ENCODE results near the gene AKAP13. TPM values are rescaled to one million over a fixed set of nuclear protein-coding genes. Genes with fewer than 3 reads are reported as not detected.

AKAP13 gene
- total RNA-seq, 4 donors from 2014 or later = 57.3 to 178 (median 81.5) TPM

DNA sequence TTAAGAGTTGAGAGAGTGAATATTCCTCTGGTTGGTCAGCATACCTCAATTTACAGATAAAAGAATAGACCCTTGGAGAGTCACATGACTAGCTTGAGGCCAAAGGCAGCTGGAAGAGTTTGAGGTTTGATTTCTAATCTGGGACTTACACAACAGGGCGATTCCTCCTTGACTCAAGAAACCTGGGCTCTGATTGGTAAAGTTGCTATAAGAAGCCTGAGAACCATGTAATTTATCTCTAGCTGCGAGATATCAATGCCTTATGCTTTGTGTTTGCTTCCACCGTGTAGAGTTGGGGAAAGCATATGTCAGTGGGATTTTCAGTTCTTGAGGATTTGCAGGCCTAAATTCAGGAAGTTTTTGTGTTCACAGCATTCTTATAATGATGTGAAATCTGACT is 208.3 kb downstream of the AKAP13 start:
- peak overlapping the region; percentile 62 to 92 (median 82) for H3K27ac ChIP-seq
- intact Hi-C loops (cut with DNase I) = no loop called here
- no peak for DNase-seq
- no peak overlapping the region for H3K4me3 ChIP-seq
- no peaks in the 10 kb centered on the region for H3K27me3 ChIP-seq
- peaks cover 0 to 19% (median 0%) of the 10 kb centered on the region in 3 donors for H3K36me3 ChIP-seq
- peaks cover 25 to 100% (median 56%) of the 10 kb centered on the region in 3 donors for H3K4me1 ChIP-seq
- TF ChIP-seq, protein P1, sequence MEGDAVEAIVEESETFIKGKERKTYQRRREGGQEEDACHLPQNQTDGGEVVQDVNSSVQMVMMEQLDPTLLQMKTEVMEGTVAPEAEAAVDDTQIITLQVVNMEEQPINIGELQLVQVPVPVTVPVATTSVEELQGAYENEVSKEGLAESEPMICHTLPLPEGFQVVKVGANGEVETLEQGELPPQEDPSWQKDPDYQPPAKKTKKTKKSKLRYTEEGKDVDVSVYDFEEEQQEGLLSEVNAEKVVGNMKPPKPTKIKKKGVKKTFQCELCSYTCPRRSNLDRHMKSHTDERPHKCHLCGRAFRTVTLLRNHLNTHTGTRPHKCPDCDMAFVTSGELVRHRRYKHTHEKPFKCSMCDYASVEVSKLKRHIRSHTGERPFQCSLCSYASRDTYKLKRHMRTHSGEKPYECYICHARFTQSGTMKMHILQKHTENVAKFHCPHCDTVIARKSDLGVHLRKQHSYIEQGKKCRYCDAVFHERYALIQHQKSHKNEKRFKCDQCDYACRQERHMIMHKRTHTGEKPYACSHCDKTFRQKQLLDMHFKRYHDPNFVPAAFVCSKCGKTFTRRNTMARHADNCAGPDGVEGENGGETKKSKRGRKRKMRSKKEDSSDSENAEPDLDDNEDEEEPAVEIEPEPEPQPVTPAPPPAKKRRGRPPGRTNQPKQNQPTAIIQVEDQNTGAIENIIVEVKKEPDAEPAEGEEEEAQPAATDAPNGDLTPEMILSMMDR (IDR thresholded peaks at IDR 0.05) = no peak
- TF ChIP-seq POLR2A (IDR thresholded peaks at IDR 0.05) = no peak
- H3K9me3 ChIP-seq = no peaks in the 10 kb centered on the region
- WGBS, 2 donors = 52 to 66% methylated on average over 3 of the region's 3 CpGs

DNA sequence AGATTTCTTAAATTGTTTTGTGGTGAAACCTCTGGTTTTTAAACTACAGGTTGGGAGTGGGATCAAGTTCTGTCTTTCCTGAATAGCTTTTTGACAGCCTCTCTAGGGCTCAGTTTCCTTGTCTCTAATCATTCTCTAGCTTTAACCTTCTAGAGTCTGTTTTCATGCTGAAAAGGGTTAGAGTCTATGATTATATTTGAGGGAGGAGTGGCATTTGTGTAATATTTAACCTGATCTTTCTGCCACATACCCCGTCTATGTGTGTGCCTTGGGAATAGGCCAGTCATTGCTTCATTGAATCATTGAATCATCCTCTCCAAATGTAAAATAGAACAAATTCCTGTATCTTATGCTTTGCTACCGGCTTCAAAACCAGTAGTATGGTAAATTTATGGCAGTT is 209.4 kb downstream of the AKAP13 start:
- TF ChIP-seq, protein P1 (IDR thresholded peaks at IDR 0.05) = no peak
- no peak for TF ChIP-seq POLR2A (IDR thresholded peaks at IDR 0.05)
- Histone ChIP-seq H3K27ac (peak overlapping the region; percentile 24 to 92 (median 62)), H3K27me3 (no peaks in the 10 kb centered on the region), H3K9me3 (no peaks in the 10 kb centered on the region), H3K36me3 (peaks cover 0 to 19% (median 0%) of the 10 kb centered on the region in 3 donors), H3K4me1 (peaks cover 25 to 88% (median 45%) of the 10 kb centered on the region in 3 donors), H3K4me3 (no peak overlapping the region)
- no peak for DNase-seq
- WGBS, 2 donors = 24 to 39% methylated on average over 2 of the region's 2 CpGs
- intact Hi-C loops (cut with DNase I) = no loop called here

DNA sequence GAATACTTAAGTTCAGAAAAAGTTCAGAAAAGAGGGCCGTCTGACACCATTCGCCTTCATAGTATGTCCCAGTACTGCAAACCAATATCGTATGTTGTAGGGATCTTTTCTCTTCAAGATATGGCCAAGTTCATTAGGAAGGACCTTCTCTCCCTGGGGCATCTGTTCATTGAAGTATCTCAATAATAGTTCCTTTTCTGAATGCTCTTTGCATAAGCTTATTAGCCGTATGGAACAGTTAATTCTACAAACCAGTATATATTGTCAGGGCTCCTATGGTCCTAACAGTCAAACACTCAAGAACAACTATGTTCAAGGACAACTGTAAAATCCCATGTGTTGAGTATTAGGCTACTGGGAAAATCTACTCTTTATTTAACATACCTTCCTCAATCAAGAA is 211.2 kb downstream of the AKAP13 start:
- peaks cover 0 to 8% (median 0%) of the 10 kb centered on the region in 3 donors for H3K36me3 ChIP-seq
- H3K27me3 ChIP-seq = no peaks in the 10 kb centered on the region
- no peak for TF ChIP-seq POLR2A (IDR thresholded peaks at IDR 0.05)
- TF ChIP-seq, protein P1 (IDR thresholded peaks at IDR 0.05) = no peak
- peaks cover 25 to 83% (median 35%) of the 10 kb centered on the region in 3 donors for H3K4me1 ChIP-seq
- 87 to 88% methylated on average over 4 of the region's 4 CpGs for WGBS, 2 donors
- peak overlapping the region in 2 of 4 donors; percentile 64 to 71 for H3K27ac ChIP-seq
- no peak overlapping the region for H3K4me3 ChIP-seq
- no peak for DNase-seq
- H3K9me3 ChIP-seq = no peaks in the 10 kb centered on the region
- intact Hi-C loops (cut with DNase I) = no loop called here

DNA sequence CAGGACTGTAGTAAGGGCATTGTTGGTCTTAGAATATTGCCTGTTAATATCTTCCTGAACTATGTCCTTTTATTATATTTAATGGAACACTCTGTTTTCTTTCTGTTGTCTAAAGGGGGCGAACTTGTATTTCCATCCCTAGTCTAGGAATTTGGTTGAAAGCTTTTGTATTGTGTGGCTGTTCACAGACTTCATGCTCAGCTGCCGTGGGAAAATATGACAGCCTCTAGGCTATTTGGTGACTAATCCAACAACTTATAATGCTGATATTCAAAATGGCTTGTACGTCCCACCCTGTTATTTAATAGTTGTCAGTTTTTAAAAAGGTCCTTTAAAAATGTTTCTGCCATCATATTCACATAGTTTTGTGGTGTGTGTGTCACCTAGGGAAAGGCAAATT is 211.7 kb downstream of the AKAP13 start:
- H3K27me3 ChIP-seq = no peaks in the 10 kb centered on the region
- TF ChIP-seq, protein P1 (IDR thresholded peaks at IDR 0.05) = peak in 1 of 6 experiments; percentile 17
- no peak for TF ChIP-seq POLR2A (IDR thresholded peaks at IDR 0.05)
- no peak overlapping the region for H3K4me3 ChIP-seq
- 14 to 15% methylated on average over 3 of the region's 3 CpGs for WGBS, 2 donors
- H3K9me3 ChIP-seq = no peaks in the 10 kb centered on the region
- peaks cover 0 to 6% (median 0%) of the 10 kb centered on the region in 3 donors for H3K36me3 ChIP-seq
- H3K27ac ChIP-seq = peak overlapping the region; percentile 3 to 71 (median 42)
- peaks cover 25 to 83% (median 36%) of the 10 kb centered on the region in 3 donors for H3K4me1 ChIP-seq
- DNase-seq = no peak
- intact Hi-C loops (cut with DNase I) = no loop called here

DNA sequence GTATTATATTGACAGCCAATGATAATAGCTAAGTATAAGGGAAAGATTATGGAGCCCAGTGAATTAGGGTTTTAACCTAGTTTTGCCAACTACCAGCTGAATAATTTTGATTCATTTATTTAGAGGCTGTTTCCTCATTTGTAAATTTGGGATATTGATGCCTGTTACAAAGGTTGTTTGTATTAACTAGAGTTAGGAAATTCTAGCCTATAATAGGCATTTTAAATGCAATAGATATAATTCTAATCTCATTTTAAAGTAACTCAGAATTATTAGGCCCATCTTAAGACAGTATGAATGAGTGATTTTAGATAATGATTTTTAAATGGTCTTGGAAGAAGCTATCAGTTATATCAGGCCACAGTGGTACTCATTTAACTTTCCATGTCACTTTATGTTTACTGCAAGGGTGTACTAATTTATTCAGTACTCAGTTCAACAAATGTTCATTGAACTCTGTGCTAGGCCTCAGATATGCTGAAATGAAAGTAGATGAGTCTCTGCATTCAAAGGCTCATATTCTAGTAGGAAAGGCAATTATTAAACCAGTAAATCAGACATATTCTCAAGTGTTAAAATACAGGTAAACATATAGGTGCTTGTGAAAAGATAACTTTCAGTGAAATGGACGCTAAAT is 213.5 kb downstream of the AKAP13 start:
- H3K4me1 ChIP-seq = peaks cover 18 to 83% (median 28%) of the 10 kb centered on the region in 3 donors
- intact Hi-C loops (cut with DNase I) = no loop called here
- no peak for TF ChIP-seq POLR2A (IDR thresholded peaks at IDR 0.05)
- TF ChIP-seq, protein P1 (IDR thresholded peaks at IDR 0.05) = no peak
- H3K27ac ChIP-seq = peak overlapping the region in 1 of 4 donors; percentile 19
- no peaks in the 10 kb centered on the region for H3K9me3 ChIP-seq
- H3K4me3 ChIP-seq = no peak overlapping the region
- 90 to 100% methylated on average over 1 of the region's 1 CpG for WGBS, 2 donors
- H3K27me3 ChIP-seq = no peaks in the 10 kb centered on the region
- H3K36me3 ChIP-seq = peaks cover 0 to 11% (median 0%) of the 10 kb centered on the region in 3 donors
- DNase-seq = no peak

All from esophagus squamous epithelium (tissue), 5 donors.